GM19240 (cell line): Measurements from ENCODE around the gene THY1.
"Not testable (repeated sequence)": the region's sequence is repeated elsewhere in the genome, so short reads cannot be mapped to it uniquely, and the experiment has no call there.

Source experiments
- DNase-seq: peaks from one replicate; pipeline ENCODE4 v3.0.0; 2011; ENCODE audit warnings: low spot score; ENCODE audit not compliant: insufficient read length

Gene THY1

DNA sequence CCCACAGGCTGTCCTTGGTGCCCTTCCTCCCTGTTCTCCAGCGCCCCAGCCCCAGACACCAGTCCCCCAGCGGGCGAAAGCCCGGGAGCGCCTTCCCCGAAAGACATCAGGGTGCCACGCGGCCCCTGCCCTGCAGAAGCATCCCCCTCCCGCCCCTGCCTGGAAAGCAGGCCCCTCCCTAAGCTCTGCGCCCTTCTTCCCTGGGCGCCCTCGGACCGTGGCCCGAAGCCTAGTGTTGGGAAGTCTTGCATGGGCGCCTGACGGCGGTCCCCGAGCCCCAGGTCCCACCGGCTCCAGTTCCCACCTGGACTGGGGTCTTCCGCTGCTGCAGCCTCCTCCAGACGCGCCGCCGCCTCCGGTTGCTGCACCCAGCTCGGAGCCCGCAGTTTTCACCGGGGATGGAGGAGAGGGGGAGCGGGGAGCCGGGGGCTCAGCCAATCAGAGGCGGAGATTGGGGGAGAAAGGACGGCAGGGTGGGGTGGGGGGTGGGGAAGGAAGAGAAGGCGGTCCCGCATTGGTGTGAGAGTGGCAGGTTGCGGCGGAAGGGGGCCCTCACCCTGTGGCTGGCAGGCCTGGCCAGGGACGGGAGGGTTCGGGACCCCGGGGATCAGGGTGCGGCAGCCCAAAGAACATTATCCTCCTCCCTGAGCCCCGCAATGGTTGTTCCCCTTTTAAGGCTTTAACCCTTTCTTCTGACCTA lies at the start of gene THY1:
TSS of gene THY1 (minus strand) at position 364 of the 700 bp plus-strand sequence. CDS start 2,267 bp downstream, outside the sequence.
- DNase-seq = no peak

DNA sequence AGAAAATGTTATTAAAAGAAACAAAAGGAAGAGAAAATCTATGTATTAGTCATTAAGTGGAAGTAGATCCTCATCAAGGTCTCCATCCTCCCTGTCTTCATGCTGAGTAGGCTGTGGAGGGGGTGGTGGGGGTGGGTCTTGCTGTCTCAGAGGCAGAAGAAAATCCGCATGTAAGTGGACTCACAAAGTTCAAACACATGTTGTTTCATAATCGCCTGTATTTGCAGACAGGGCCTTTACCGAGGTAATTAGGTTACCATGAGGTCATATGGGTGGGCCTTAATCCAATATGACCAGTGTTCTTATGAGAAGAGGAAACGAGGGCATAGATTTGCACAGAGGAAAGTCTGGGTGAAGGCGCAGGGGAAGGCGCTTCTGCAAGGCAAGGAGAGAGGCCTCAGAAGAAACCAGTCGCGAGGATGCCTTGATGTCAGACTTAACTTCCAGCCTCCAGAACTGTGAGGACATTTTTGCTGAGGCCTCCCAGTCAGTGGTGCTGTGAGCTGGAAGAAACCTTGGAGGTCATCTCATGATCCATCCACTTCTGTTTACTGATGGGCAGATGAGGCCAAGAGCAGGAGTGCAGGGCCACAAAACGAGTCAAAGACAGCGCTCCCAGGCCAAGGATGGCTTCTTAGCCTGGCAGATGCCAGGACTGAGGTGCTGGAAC lies 49.3 kb upstream of the THY1 start:
- no peak for DNase-seq

DNA sequence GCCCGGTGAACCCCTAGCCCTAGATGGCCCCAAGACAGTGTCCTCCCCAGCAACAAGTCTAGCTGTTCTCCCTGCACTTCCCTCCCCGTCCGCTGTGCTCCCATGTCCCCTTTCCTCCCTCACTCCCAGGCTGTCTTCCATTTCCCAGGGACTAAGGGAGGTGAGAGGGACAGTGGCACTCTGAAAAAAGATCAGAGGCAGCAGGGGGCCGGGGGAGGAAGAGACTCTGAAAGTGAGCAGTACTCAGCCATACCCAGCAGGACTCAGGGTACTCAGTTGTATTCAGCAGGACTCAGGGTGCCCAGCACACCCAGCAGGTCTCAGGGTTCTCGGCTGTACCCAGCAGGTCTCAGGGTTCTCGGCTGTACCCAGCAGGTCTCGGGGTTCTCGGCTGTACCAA lies 48.4 kb upstream of the THY1 start:
- DNase-seq = no peak

DNA sequence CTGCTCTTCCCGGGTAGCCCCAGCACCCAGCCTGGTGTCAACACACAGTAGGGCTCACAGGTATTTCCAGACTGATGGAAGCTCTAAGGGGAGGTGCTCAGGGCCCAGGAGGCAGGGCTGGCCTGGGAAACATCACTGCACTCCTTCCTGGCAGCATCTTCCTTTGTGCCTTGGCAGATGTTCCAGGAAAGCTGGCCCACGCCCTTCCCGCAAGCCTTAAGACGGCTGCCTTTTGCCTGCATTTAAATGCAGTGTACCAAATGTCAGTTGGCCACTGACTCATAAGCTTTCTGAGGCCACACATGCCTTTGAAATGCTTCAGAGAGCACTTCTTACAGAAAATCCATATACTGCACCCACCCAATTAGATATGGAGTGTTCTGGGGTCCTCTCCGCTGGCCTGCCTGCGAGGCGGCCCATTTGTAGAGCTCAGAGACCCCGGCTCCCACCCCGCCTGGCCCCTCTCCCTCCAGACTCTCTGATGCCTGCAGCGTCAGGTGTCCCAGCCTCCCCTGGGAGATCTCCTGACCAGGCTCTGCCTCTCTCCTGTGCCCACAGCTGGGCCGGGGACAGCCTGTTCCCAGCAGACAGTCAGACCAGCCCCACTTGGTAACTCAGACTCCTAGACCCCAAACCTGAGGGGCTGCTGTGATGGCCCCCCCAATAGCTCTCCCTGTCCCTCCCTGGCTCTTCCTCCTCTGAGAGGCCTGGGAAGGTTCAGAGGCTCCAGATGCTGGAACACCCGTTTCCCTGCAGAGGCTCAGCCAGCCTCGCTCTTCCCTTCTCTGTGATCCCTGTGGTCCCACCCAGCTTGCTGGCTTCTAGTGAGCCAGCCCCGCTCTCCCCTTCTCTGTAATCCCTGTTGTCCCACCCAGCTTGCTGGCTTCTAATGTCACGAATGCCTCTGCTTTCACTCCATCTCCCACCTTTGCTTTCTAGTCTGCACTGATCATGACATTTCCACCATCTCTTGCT lies 47.6 kb upstream of the THY1 start:
- no peak for DNase-seq

GRCh38 chr11:119469506-119469905 lies 46.5 kb upstream of the THY1 start:
- DNase-seq = no peak

DNA sequence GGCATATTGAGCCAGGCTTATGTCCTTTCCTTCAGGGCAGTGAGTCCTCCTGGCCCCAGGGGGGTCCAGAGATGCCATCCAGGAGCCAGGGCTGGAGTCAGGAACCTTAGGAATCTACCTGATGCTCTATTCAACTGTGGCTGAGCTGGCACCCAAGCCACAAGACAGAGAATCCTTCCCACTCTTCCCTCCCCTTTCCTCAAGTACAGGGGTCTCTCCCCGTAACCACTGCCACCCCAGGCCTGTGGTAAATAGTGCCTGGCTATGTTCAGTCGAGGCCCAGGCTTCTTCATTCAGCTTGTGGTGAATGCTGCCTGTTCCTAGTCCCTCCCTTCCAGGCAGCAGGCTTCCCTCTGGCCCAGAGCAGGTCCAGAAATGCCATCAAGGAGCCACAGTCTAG lies 45.5 kb upstream of the THY1 start:
- no peak for DNase-seq

GRCh38 chr11:119461229-119461963 lies 38.4 kb upstream of the THY1 start:
- DNase-seq = no peak

DNA sequence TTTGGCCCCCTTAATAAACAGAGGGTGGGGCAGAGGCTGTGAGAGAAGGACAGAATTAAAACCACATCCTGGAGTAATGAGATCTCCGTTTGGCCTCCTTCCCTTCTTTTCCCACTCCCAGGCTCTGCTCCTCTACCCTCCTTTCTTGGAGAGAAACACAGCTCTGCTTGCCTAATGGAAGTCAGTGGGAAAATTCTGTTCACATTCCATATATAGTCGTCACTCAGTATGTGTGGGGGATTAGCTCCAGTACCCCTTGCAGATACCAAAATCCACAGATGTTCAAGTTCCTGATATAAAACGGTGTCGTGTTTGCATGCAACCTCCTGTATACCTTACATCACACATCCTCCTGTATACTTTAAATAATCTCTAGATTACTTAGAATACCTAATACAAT lies 37.6 kb upstream of the THY1 start:
- DNase-seq = no peak

GRCh38 chr11:119460097-119460496 lies 37.1 kb upstream of the THY1 start:
- no peak for DNase-seq

DNA sequence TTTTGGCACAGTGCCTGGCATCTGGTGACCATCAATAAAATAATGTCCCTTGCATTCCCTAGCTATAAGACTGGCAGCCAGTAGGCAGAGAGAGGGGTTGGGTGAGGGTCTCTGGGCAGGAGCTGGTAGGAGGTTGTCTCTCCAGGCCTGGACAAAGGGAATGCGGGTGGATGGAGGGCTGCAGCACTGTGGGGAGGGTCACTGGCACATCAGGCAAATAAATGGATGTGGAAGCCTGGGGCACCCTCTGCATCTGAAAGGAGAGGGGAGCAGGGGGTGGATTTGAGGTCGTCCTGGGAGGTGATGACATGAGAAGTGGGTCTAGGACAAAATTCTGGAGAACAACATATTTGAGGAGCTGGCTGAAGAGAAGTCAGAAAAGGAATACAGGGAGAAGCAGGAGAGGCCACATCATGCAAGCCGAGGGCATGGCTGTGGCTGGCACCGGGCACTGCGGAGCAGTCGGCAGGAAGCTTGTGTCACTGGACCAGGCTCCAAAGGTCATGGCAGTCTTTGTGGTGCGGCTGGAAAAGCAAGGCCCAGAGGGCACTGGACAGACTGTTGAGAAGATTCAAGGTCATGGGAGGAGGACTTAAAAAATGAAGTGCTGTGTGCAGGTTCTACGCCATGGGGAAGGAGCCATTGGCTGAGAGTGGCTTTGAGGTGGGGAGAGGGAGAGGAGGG lies 36.5 kb upstream of the THY1 start:
- DNase-seq = no peak

- not testable (repeated sequence) for DNase-seq
These were observed 32.7 kb upstream of the THY1 start for GRCh38 chr11:119455708-119456107.

DNA sequence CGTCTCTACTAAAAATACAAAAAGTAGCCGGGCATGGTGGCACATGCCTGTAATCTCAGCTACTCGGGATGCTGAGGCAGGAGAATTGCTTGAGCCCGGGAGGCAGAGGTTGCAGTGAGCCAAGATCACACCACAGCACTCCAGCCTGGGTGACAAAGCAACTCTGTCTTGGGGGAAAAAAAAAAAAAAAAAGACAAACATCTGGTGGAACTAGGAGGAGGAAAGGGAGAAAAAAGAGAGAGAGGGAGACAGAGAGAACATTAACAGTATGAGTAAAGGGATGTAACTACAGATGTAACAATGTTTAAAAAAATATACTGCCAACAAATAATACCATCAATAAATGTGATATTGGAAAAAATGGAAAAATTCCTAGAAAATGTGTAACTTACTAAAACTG lies 32.3 kb upstream of the THY1 start:
- DNase-seq = not testable (repeated sequence)

DNA sequence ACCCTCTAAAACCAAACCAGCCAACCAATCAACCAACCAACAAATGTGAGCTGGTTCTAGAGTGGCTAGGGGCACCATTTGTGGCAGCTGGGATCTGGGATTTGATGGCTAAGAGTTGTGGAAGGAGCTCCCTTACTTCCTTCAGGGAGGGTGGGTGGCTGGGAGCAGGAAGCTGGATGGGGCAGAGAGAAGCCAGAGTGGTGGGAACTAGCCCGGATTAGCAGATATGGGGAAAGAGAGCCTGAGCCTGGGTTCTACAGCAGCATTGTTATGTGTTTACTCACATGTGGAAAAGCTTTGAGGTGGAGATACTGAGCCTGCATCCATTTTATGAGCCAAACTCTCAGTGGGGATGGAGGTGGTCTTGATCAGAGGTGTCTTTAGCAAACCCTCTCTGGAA lies 30.9 kb upstream of the THY1 start:
- no peak for DNase-seq

DNA sequence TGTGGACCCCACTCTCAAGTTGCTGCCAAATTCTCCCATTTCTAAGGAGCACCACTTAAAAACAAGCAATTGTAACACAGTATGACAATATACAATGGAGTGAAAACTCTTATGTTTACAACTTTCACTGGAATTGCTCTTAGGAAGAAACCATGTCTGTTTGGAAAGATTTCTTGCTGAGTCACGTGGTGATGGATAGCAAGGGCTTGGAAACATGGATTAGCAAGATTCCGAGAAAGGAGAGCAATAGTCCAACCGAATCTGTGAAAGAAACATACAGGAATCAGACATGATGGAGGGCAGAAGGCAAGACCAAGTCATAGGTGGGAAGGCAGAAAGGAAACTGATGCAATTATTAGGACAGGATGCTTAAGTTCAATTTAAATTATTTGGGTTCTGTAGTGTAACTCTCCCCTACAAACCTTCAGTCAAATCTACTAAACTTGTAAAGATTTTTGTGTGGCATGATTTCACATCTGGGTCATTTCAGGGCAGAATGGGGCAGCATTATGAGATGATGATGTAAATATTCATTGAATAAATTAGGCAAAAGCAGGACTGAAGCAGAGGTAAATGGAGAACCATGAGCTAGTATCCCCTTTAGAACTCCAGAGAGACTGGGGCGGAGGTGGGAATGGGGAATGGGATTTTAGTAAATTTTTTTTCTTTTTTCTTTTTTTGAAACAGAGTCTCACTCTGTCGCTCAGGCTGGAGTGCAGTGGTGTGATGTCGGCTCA lies 27.8 kb upstream of the THY1 start:
- no peak for DNase-seq

DNA sequence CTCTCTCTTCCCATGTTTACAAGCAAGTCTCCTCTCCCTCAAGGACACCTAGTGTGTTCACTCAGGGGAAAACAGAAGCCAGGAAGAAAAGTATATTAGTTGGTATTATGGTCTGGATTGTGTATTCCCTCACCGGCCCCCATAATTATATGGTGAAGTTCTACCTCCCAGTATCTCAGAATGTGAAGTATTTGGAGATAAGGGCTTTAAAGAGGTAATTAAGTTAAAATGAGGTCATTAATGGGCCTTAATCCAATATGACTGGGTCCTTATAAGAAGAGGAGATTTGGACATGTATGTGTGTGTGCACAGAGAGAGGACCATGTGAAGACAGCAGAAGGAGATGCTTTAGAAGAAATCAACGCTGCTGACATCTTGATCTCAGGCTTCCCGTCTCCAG lies 26.5 kb upstream of the THY1 start:
- DNase-seq = no peak

DNA sequence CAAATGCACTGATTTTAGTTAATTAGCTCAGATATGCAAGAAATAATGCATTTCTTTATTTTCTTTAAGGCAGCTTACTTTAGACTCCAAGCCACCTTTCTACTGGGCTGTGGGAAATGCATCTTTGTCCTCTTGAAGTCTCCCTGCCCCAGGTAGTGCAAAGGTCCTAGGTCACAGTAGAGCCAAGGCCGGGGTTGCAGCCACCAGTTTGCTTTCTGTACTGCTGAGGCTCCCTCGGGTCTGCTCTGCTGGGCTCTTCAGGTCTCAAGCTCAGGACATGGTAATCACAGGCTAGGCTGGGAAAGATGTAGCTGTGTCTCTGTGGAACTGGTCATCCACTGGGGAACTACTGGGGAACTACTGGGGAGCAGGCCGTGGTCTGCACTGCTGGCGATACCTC lies 25.4 kb upstream of the THY1 start:
- no peak for DNase-seq

- DNase-seq = no peak
These were observed 24.8 kb upstream of the THY1 start for GRCh38 chr11:119447664-119448242.

- DNase-seq = no peak
These were observed 24.1 kb upstream of the THY1 start for GRCh38 chr11:119446871-119447663.

DNA sequence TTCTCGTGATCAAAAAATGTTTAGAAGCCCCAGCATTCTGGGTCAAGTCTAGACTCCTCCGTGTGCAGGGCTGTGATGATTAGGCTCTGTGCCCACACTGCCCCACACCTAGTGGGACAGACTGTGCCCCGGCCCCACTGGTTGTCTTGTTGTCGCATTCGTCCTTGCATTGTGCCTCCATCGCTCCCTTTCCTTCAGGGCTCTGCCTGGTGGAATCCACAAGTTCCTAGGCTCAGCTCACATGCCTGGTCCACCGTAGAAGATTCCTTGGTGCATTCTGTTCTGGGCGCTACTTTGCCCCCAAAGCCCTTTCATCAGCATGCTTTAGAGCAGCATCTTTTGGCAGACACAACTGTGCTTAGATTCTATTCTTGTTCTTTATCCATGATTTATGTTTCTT lies 23.5 kb upstream of the THY1 start:
- DNase-seq = no peak
